DMS53 treated with DMSO at 0.1 percent for 48 hours (cell line): ENCODE measurements around the gene MAGEA12.
"Not testable (repeated sequence)": the region's sequence is repeated elsewhere in the genome, so short reads cannot be mapped to it uniquely, and the experiment has no call there.

Experiments
- DNase-seq: peaks from one replicate; lab custom pipeline; 2025; ENCODE audit not compliant: unreplicated experiment; lab: John Stamatoyannopoulos, UW

Gene MAGEA12

GRCh38 chrX:152761582-152761981 is 28.0 kb downstream of the MAGEA12 start:
- not testable (repeated sequence) for DNase-seq

GRCh38 chrX:152766562-152766961 is 33.0 kb downstream of the MAGEA12 start:
- DNase-seq = not testable (repeated sequence)

GRCh38 chrX:152769549-152770289 is 36.2 kb downstream of the MAGEA12 start, which contains the start of gene MAGEA6:
MAGEA6 (minus strand) TSS chrX:152769689; CDS start chrX:152767650, 2,039 bp downstream.
- DNase-seq = not testable (repeated sequence)

GRCh38 chrX:152787062-152787461 is 53.5 kb downstream of the MAGEA12 start:
- DNase-seq = not testable (repeated sequence)
